T-helper 2 cell (primary cell): ENCODE results near the gene HRH2.
"Not testable (repeated sequence)": the region's sequence is repeated elsewhere in the genome, so short reads cannot be mapped to it uniquely, and the experiment has no call there.

Experiments
- DNase-seq, 5 experiments: peaks; one replicate each; pipeline versions ENCODE4 v3.0.0 to v3.0.0-alpha.2; 2012 to 2022

The HRH2 gene

DNA sequence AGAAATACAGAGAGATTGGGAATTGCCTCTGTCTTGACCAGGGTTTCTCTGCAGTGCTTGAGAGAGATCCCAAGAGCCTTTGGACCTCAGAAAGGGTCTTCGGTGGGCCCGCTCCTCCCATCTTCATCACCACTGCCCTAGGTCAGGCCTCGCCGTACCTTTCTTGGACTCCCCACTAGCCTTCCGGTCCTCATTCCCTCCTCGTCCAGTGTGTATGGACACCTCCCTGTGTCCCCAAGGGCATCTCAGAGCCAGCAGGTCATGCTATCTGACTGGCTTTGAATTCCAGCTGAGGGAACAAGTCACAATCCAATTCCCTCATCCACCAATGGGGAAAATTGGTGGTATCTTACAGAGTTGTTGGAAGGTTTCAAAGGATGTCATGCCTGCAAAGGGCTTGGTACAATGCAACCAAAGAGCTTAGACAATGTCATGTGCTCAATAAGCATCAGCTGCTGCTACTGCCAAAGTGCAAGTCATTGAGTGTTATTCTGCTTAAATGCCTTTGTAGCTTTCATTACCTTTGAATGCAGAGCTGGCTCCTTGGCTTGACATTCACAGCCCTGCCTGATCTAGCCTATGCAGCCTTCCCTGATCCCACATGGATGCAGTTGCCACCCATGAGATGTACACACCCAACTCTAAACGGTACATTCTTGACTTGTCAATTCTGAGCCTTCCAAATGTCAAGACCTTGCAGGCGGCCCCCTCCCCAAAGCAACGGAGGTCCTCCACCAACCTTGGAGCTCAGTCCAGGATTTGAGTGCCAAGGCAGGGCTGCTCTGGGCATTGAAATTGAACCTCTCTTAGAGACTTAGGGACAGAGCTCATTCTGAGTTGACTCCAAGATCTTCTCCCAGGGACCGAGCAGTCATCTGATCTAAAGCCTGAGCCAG, 58.0 kb downstream of the HRH2 start:
- no peak for DNase-seq

DNA sequence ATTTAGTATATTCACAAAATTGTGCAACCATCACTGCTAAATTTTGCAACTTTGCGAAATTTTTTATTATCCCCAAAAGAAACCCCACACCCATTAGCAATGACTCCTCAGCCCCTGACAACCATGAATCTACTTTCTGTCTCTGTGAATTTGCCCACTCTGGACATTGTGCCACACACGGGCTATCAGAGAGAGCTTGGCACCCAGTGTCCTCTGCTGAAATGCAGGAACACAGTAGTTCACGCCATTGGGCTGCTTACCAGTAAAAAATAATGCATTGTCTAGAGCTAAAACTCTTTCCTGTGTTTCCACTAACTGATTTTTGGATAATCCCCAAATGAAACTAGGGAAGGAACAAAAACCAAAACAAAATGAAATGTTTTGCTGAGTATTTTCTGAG, 60.0 kb downstream of the HRH2 start:
- no peak for DNase-seq

DNA sequence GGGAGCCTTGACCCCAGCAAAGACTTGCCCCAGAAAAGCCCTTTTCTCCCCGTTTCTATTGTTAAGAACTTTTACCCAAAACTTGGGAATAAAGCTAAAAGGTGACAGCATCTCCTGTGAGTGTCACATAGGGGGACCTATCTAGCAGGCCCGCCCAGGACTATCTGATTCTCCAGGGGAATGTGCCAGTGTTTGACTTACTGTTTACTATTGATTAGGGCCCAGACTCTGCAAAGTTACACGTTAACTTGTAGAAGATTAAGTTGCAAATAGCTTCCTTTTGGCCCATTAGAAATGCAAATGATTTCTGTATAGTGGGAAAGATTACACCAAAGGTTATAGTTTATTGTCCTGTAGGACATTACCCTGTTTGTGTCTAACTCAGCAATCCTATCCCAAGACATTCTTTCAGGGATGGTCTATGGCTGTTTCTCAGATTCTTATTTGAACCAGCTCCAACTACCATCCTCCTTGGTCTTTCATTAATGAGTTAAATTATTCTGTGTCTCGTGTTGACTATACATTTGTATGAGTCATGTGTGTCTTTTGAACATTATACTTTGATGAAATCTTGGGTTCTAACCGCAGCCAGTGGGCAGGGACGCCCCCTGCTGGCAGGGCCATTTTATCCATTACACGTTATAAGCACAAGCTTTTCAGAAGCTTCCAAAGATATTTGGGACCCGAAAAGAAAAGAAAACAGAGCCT, 60.7 kb downstream of the HRH2 start:
- peak in 3 of 5 experiments; percentile 35 to 61 (median 60) for DNase-seq

DNA sequence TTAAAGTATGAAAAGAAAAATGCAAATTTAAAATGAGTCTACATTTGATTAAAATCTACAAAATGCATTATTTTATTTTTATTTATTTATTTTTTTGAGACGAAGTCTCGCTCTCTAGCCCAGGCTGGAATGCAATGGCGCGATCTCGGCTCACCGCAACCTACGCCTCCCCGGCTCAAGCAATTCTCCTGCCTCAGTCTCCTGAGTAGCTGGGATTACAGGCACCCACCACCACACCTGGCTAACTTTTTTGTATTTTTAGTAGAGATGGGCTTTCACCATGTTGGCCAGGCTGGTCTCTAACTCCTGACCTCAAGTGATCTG, 61.2 kb downstream of the HRH2 start:
- DNase-seq = not testable (repeated sequence)

DNA sequence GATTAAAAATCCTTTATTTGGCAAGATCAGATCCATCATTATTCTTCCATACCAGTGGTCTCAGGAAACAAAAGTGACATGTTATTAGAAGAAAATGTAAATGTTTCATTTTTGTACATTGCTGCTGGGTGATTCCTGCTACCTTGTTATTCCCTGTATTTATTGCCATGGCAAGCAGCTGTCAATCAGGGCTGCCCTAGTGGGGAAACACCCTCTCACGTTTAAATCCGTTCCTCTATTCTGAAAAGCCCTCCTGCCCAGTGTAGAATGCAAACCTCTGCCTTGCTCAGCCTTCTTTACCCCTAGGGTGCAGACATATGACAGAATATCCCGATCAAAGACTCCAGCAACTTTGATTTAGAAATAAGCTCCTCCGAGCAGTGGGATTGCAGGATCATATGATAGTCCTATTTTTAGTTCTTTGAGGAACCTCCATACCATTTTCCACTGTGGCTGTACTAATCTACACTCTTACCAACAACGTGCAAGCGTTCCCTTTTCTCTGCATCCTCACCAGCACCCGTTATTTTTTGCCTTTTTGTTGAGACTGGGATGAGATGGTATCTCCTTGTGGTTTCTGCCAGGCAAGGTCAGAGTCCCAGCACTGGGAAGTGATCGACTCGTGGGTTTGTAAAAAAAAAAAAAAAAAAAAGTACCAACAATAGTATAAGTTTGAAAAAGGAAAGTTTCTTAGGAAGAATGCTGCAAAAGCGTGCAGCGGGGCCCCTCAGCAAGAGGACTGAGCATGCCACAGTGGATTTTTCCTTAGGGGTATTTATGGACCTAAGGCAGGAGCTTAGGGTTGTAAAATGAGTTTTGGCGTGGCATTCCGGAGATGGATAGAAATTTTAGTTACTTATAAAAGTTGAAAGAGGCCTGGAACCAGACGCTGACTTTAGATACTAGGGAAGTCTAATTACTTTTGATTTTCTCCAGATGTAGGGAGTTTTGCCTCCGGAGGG, 66.7 kb downstream of the HRH2 start:
- DNase-seq = no peak

DNA sequence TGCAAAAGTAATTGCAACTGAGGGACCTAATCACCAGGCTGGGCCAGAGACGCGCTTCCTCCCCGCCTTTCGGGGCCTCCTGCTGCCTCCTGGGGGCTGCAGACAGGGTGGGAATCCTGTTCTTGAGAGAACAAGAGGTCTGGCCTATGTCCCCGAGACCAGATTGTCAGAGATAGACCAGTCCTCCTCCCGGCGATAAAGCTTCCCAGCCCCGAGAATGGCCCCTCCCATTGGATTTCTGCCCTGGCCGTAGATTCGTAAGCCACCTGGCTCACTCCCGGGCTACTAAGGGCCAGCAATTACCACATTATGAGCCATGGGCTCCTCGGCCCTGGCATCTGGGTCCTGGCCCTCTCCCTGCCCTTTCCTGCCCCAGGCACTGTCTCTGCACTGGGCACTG, 70.4 kb downstream of the HRH2 start:
- no peak for DNase-seq

DNA sequence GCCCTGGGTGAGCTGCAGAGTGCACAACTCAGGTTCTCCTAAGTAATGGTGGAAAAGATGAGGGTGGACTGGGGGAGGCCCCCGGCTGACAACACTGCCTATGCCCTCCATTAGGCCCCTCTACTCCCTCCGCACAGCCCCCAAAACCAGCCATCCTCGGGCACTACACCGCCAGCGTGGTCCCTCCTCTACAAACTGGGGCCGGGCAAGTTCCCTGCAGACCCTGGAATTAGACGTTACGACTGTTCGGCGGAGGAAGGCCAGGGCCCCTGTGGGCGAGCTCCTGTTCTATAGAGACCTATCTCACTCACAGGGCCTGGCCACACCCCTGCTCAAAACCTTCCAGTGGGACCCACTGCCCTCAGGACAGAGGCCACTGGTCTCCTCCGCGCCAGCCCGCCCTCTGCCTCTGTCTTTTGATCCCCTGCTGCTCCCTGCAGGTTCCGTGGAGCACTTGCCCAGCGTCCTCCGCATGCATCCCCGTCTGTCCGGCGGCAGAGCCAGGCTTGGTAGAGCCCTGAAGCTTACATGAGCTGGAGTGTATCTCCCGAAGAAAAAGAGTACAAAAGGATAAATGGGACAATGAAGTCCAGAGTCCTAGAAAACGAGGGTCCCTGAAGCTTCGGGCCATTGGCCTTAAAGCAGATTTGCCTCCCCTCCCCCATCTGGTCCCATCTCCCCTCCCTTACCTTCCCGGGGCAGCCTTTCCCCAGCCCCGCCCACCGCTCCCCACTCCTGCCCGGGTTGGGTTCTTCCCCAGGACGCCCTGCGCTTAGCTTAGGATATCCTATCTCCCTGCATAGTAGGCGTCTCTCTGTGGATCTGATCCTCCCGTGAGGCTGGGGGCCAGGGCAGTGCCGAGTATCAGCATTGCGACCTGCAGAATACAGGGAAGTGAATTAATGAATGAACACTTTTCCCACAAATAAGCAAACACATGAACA, 71.3 kb downstream of the HRH2 start:
- DNase-seq = no peak

DNA sequence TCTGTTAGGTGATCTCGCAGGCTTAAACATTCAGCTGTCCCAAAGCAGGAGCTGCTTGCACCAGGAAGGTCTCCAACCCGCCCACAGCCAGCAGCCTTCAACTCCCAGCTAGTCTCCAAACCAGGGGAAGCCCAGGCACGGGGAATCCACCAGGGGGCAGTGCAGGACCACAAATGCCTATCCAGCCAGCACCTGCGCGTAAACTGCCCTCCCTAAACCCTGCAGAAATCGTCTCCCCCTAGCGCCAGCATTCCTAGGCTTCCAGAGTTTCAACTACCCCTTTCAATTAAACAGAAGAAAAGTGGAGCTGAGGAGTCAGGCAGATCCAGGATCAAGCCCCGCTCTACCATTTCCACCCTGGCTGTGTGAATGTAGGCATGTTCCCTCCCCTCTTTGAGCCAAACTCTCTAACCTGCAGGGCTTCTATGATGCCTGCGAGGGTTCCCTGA, 72.0 kb downstream of the HRH2 start:
- DNase-seq = peak; percentile 70 to 92 (median 83)

DNA sequence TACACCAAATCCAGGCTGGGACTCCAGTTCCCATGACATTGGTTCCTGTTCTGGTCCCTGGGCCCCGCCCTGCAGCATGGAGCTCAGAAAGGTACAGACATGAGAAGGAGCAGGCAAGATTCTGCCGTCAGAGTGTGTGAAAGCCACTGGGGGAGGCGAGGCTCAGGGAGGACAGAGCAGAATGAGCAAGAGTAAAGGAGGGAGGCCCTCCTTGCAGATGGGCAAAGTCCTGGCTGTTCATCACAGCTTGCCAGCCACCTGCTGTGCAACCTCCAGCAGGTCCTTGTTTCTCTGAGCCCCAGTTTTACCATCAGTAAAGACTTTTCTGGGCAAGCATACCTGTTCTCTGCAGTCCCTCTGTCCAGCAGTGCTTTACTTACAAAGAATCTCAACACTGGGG, 73.3 kb downstream of the HRH2 start:
- no peak for DNase-seq

DNA sequence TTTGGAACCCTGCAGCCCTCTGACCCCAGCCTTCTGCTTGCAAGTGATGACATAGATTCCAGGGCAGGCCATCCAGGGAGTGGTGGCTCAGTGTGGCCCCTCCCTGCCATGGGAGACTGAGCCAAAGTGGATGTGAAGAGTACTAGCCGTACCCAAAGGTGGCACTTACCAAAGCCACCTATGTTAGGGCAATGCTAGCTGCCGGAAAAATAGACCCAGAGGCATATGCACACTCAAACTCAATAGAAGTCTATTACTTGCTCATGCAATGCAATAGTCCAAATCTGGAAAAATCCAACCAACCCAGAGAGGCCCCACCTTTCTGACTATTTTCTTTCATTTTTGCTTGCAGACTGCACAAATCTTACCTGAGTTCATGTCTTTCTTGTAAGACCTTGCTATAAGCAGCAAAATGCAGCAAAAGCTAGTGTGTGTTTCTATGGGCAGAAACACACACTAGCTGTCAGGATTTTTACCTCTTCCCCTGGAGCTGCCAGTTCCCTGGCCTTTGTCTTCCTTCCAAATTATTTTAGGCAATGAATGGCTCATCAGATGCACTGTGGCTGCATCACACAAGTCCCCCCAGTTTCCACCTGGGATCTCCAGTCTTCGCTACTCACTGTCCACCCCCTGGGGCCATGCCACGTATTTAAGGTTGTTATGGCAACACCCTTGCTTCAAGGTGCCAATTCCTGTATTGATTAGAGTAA, 74.0 kb downstream of the HRH2 start:
- DNase-seq = no peak

DNA sequence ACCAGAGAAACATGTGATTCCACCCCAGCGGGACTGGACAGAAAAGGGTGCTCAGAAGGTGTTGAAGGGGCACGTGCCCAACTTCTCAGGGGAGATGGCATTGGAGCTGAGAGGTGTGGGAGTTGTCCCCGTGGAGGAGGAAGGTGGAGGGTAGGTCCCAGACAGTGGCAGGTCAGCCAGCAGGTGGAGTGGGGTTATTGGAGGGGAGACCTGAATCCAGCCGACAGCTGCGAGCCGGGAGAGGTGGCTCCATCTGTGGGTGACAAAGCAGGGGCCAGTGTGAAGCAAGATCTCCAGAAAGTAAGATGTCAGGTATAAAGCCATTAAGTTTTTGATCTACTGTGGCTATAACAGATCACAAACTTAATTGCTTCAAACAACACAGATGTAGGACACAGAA, 75.1 kb downstream of the HRH2 start:
- DNase-seq = no peak

DNA sequence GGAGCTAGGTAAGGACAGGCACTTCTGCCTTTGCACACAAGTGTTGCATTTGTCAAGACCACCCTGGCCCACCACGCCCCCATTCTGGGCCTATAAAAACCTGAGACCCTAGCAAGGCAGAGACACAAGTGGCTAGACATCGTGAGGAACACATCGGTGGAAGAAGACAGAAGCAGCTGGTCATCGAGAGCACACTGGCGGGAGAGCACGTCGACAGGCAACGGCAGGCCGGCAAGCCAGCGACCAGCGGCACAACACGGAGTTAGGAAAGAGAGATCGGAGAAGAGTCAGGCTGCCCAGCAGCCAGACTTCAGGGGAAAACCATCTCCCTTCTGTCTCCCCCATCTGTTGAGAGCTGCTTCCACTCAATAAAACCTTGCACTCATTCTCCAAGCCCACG, 76.1 kb downstream of the HRH2 start:
- DNase-seq = no peak

DNA sequence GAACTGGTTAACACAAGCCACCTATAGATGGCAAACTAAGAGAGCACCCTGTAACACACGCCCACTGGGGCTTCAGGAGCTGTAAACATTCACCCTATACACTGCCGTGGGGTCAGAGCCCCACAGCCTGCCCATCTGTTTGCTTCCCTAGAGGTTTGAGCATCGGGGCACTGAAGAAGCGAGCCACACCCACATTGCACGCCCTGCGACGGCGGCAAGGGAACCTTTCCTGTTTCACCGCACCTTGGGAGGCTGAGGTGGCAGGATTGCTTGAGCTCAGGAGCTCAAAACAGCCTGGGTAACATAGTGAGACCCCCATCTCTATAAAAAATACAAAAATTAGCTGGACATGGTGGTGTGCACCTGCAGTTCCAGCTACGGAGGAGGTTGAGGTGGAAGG, 76.6 kb downstream of the HRH2 start:
- DNase-seq = no peak

DNA sequence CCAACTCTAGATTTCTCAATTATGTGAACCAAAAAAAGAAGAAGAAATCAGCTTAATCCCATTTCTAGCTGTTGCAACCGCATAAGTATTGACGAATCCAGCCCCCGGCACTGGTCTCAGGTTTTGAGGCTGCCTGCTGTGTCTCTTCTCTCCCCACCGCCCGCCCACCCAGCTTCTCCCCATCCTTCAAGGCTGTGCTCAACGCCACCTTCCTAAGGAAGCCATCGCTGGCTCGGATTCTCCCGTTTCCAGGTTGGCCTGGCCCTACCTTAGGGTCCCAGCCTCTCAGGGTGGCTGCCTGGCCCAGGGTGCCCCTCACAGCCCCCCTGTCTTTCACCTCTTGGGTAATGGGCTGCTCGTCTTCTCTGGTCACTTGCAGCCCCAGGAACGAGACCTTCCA, 77.8 kb downstream of the HRH2 start:
- DNase-seq = no peak

DNA sequence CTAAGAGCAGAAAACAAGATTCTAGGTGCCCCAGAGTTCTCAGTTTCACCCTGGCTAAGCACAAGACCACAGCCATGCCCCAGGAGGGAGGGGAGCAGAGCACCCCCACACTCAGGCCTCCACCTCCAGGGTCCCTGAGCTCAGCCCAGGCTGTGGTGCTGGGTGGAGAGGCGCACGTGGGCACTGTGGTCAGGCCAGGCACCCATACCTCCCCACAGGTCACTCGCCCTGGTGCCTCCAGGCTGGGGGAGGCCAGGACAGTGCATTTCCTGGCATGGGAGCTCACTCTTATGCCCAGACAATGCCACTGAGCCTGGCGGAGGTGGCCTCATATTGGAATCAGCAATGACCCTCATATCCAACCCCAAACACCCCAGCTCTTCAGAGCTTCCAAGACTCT, 78.8 kb downstream of the HRH2 start:
- no peak for DNase-seq

DNA sequence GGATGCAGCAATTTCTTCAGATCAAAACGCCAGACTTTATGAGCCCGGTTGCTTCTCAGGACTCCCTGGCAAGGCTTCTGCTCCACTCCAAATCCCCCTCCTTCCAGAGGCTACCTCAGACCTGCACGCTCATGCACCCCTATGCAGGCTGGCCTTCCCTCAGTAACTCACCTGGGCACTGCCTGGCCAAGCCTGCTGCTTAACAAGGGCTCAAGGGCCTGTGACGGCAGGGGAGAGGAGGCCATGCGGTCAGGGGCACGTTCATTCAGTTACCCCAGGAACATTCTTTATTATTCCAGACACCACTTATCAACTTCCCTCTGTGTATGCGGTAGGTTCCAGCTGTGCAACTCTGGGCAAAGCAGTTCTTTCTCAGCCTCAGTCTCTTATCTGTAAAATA, 79.6 kb downstream of the HRH2 start:
- no peak for DNase-seq

DNA sequence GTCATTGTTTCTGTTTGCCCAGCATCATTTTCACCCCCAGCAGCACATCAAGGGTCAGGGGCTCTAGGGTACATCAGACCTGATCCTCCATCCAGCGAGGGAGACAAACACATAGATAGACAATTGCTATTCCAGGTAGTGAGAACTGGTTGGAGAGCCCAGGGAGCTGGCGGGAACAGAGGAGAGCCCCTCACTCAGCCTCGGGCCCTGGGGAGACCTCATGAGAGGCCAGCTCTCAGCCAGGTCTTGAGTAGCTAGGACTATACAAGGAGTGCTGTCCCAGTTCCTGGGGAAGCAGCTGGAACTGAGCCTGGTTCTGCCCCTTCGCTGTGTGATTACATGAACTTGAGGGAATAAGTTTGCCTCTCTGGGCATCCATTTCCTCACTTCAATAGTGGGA, 80.3 kb downstream of the HRH2 start:
- DNase-seq = no peak

DNA sequence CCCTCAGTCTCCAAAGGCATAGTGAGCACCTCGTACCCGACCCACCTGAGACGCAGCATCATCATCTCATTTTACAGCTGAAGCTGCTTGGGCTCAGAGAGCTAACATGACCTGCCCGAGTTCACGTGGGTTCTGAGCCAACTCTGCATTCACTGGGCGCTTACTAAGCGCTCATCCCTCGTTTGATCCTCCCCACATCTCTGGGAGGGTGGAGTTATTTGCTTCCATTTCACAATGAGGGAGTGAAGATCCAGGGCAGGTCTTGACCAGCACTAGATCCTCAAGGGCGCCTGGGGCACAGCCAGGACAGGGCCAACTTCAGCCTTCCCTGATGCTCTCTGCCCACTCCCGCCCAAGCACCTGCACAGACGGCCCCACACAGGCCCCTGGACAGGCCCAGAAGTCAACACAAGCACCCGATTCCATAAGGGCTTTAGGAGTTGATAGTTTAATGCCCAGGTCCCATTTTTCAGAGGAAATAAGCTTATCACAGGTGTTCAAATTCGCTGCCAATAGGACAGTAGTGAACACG, 80.8 kb downstream of the HRH2 start:
- DNase-seq = no peak

DNA sequence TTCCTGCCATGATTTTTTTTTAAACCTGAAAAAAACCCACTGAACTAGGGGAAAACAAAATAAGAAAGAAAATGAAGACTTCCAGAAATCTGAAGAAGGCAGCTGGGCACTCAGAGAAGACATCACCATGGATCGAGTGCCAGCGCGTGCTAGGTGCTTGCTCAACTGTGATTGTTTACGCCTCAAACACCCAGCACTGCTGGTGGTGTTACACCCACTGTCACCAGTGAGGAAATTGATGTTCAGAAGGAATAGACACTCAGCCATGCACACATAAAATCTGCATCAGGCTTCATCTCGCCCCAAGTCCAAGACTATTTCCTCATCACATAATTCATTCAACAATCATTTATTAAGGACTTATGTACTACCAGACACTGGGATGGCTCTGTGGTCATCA, 82.1 kb downstream of the HRH2 start:
- no peak for DNase-seq

DNA sequence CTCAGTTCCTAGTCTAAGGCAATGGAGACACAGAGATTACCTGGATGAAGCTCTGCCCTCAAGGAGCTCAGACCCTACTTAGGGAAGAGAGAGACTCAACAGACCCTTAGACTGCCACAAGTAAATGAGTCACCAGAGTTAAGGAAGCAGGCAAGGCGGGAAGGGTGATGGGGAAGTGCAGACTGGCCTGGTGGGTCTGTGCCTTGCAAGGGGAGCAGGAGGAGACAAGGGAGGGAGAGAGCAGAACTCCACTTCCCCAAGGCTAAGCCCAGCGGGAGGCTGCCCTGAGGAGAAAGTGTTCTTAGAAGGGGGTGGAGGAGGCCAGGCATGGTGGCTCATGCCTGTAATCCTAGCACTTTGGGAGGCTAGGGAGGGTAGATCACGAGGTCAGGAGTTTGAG, 83.7 kb downstream of the HRH2 start:
- no peak for DNase-seq
